H4 (cell line): Measurements from ENCODE around the gene TANC2. TPM values are rescaled to one million over a fixed set of nuclear protein-coding genes. Genes with fewer than 3 reads are reported as not detected.
"Not testable (repeated sequence)": the region's sequence is repeated elsewhere in the genome, so short reads cannot be mapped to it uniquely, and the experiment has no call there.

Source experiments
- DNase-seq: peaks from one replicate; pipeline ENCODE4 v3.0.0-alpha.2; 2015; ENCODE audit warnings: low spot score
- total RNA-seq: library from RNA; depleted of rRNA; stranded (reverse); fragments of >200 nt; shearing (Covaris generic); gene quantifications from 2 replicates; pipeline ENCODE4 v1.2.3, GENCODE V29; 2014

The TANC2 gene
- total RNA-seq, 1 experiment from 2014 or later = 3.8 TPM

DNA sequence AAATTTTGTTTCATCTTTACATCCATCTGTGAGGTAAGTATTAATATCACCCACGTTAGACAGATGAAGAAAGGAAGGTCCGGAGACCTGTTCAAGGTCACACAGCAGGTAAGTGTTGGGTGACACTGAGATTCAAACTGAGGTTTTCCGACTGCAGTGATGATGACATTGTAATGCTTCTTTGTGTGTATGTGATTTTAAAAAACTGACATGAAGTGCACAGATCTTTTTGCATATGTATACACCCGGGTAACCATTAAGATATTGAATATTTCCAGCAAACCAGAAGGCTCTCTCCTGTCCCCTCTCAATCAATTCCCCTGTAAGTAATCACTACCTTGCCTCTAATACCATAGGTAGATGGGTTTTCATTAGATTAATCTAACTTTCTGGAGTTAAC lies 1.5 kb upstream of the TANC2 start:
- no peak for DNase-seq

DNA sequence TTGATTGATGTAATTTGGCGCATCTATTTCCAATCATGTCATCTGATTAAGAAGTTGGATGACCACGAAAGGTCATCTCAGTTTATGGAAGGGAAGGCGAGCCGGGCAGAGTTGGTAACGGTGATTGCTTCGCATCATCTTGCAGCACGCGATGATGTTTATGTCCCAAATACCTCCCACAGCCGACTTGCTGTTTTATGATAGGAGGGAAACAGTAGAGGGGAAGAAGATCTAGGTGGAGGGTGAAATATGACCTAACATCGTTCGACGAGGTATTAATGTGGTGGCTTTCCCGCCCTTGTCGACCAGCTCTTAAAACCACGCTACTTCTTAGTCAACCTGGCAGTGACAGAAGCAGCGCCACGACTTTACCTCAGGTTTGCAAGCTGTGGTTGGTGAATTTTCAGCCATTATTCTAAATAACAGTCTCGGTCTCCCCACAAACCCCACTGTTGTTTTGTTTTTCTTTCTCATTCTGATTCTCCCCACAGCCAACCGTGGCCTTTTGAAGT lies 805 bp upstream of the TANC2 start:
- DNase-seq = no peak

DNA sequence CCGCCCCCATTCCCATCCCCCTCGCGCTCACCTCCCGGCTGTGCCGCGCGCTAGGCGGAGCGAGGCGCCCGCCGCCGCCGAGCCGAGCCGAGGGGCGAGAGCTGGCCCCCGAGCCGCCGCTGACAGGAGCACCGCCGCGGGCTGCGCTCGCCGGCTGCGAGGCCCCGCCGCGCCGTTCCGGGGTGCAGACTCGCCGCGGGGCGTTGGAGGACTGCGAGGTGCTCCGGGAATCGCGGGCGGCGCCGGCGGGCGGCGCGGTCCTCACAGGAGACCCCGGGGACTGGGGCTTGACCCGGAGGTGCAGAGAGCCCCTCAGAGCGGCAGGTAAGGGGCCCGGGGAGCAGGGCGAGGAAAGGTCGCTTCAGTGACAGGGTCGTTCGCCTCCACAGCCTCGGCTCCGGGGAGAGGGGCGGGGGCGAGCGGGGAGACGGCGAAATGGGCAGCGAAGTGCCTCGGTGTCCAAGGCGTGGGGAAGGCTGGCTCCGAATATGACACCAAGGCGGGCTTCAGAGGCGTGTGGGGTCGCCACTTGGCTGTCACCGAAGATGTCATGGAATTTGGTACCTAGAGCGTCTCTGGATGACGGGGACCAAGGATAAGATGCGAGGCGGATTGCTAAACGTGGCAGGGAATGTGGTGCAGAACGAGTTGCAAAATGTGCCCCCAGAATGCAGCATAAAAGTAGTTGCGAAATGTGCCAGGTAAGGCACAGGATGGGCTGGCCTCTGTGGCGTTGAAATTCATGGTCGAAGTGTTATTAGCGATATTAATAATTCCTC lies 580 bp downstream of the TANC2 start:
- DNase-seq = peak; percentile 21

DNA sequence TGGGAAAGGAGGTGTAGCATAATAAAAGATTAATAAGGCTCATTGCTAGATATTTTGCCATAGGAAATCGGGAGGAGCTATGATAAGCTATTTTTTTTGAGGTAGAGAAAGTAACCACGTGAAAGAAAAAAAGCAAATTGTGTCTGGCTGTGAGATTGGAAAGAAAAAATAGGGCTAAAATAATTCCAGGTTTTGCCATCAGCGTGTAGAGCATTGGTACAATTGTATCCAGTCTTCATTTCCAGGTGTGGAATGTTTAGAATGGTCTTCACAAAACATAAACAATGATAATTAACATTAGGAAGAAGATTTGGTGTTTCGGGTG lies 1.1 kb downstream of the TANC2 start:
- no peak for DNase-seq

DNA sequence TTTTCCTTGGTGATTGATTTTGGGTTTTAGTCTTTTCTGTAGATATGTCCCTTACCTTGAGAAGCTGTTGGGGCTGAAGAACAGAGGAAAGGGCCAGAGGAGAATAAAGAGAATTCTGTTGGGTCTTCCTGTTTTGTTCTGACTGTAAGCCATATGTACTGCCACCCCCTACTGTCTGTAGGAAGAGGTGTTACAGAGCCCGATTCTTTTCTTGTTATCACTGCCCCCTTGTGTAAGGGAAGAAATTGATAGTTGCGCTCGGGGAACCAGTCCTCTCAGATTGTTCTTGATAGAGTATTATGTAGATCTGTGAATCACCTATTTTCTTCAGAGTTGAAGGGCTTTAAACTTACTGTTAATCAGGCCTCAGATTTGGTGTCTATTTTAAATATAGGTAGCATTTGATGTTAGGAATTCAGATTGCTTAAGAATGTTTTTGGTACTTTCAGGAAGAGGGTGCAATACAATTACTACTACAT lies 2.4 kb downstream of the TANC2 start:
- DNase-seq = peak; percentile 93

DNA sequence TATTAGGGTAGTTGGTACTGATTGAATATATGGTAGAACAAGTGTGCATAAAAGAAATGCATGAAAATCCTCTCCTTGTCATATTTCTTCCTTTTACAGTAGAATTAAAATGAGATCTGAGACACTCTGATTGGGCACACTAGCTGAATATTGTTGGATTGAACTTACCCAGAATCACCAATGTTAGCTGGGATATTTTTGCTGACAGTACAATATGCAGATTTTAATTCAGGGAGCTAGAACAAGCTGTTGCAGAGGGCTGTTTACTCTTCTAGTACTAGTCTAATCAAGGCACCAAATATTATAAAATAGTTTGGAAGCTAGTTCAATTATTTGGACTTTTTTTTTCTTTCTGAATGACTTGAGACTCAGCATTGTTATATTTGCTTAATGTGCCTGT lies 4.6 kb downstream of the TANC2 start:
- DNase-seq = no peak

DNA sequence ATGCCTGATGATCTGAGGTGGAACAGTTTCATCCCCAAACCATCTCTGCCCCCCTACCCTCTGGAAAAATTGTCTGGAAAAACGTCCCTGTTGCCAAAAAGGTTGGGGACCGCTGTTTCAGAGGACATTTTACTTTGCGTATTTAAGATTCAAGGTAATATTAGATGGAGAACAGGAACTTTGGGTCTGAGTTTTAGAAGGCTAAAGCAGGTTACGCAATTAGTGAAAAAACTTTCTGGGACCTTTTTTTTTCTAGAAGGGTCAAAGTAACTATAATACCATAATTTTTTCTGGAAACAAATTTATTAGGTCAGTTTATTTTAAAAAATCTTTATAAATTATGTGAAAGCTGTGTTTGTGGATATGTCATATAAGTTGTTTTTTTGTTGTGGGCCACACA lies 5.8 kb downstream of the TANC2 start:
- no peak for DNase-seq

DNA sequence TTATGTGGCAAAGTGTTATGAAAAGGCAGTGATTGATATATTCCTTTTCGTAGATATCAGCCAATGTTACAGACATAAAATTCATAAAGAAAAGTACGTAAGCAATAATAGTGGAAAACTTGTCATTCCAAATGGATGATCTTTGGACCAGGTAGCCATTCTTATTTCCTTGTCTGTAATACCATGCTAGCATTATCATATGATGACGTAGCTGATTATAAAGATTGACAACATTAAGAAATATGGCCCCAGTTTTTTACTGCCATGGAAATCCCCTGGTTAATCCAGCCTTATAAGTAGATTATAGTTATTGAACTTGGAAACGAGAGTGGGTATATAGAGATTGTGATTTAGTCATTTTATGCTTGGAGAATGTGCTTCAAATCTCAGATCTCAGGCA lies 8.8 kb downstream of the TANC2 start:
- no peak for DNase-seq

DNA sequence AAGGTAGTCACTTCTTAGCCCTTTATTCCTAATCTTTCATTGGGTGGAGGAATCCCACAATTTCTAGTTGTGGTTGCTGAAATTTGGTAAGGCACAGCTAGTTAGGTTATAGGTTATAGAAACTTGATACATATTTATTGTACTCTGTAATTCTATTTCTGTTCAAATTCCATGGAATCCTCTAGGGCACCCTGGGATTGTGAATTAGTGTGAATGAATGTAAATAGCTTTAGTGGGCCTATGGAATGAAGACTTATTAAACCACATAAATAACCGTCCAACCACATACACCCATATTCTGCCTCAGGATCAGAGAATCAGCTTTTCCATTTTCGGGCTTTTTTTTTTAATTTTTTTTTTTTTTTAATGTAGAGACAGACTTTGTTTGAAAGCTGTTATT lies 9.2 kb downstream of the TANC2 start:
- DNase-seq = no peak

DNA sequence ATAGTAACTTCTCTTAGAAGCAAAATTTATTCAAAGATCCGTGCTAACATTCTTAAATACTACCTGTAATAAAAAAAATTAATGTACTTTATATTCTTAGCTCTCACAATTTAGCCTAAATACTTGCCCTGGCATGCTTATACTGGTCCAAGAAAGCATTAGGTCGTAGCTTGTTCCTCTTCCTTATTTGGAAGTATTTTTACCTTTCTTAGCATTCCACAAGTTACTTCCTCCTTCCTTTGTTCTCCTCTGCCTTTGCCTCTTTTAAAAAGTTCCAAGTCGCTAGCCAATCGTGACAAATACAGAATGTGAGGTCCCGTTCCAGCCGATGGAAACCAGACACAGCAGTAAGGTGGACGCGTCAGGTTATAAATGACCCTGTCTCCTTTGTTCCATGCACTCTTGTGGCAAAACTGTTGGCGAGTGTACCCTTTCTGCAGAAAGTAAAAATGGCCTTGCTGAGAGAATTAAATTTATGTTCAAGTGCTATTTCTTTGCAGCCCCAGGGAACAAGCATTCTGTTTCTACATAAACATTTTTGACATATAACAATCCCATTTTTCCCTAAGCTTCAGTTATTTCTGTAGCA lies 10.7 kb downstream of the TANC2 start:
- not testable (repeated sequence) for DNase-seq

DNA sequence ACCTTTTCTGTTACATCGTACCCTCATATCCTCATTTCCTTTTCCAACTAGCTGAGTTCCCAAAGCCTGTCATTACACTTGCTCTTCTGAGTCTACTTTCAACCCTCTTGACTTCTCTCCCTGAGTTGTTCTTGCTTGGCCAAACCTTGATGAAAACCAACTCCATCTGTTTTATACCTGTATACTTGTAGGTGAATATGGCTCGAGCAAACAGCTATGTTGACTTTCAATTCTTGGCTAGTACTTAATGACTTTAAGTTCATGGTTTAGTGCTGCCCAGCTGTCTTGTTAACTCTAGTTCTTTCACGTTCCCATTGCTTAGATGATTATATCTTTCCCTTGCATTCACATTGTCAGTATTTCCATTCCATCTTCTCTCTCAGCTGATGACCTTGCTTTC lies 14.8 kb downstream of the TANC2 start:
- DNase-seq = no peak

DNA sequence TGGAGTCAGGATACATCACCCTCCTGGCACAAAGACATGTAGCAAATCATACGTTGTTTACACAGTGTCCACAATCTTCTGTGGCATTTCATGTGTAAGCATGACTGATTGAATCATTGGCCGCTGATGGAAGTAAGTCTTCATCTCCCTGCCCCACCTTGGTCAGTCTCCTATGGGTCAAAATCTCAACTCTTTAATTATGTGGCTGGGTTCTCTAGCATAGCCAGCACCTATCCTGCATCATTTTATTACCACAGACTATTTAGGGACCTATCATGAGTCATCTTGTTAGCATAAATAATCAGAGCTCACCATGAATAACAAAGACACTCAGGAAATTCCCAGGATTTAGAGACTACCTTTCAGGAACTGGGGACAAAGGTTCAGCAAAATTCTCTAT lies 15.9 kb downstream of the TANC2 start:
- DNase-seq = no peak

DNA sequence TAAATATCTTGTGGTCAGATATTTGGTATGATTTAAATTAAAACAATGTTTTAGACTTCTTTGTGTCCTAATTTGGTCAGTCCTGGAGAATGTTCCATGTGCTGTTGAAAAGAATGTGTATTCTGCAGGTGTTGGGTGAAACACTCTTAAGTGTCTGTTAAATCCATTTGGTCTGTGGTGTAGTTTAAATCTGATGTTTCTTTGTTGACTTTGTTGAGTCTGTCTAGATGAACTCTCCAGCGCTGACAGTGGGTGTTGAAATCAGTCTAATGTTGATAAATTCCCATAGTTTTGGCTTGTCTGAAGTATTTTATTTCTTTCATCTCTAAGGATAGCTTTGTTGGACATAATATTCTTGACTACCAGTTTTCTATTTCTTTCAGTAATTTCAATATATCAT lies 18.8 kb downstream of the TANC2 start:
- no peak for DNase-seq

DNA sequence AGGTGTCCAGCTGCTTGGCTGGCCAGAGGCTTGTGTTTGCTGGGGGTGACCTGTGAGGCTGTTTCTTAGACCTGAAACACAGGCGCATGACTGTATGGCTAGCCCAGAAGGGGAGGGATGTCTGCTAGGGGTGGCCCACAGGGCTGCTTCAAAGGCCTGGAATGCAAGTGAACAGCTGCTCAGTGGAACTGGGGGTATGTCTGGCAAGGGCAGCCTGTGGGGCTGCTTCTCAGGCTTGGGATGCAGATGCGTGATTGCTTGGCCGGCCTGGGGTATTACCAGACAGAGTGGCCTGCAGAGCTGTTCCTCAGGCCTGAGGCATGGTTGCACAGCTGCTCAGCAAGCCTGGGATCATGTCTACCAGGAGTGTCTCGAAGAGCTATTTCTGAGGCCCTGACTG lies 20.5 kb downstream of the TANC2 start:
- no peak for DNase-seq

DNA sequence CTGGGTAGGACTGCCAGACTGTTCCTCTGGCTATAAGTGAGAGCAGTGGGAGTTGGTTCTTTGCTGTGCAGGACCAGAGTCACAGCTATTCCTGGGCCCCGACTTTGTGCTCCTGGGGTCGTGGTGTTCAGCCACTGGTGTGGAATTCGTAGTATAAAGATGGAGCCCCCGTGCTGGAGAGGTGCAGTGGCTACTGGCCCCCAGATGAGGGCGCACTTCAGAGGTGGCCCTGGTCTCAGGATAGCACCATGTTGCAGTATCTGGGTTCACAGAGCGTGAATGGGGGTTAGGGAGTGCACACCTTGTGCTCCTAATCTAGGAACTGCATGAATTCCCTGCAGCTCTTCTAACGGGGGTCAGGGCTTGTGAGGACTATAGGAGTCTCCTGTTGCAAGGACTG lies 21.1 kb downstream of the TANC2 start:
- no peak for DNase-seq

DNA sequence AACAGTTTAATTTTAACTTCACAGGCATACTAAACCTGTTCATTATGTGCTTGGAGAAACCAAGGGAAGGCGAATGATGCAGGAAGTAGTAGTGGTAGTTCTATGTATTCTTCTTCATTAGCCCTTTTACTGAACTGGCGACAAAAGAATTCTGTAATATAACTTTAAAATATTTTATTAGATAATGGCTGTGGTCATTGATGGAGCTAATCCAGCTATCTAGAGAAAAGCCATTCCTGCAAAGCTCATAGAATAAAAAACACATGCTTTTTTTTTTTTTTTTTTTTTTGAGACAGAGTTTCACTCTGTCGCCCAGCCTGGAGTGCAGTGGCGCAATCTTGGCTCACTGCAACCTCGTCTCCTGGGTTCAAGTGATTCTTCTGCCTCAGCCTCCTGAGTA lies 23.5 kb downstream of the TANC2 start:
- DNase-seq = no peak

DNA sequence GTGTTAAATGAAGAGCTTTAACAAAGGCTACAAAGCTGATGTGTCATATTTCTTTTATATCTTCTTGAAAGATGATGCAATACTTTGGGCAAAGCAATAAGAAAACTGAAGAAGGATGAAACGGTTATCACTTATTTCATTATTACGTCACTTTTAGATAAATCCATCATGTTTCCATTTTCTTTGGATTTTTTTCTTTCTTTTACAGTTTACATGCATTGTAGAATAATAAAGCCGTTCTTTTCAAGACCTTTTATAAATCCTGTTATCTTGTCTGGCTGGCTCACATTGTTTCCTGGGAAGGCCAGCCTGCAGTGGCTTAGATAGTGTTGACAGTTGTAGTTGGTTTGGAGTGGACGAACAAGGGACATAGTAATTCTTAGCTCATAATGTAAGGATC lies 28.9 kb downstream of the TANC2 start:
- DNase-seq = no peak

DNA sequence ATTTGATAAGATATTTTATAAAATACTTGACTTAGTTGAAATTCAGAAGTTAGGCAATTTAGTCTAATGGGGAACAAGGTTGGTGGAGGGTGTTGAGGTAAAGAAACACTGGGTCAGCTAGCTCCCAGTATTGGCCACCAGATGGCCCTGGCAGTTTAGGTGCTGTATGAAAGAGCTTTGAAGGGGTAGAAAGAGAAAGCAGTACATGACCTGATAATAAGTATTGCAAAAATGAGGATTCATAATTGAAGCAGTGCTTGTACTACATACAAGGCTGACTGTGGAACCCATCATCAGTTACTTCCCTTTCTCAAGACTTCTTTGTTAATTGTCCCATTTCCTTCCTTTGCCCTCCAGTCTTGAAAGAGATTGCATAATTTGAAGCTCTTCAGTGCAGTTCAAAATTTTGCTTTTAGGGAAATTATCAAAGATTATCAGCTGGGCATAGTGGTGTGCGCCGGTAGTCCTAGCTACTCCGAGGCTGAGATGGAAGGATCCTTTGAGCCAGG lies 29.4 kb downstream of the TANC2 start:
- DNase-seq = peak; percentile 45

DNA sequence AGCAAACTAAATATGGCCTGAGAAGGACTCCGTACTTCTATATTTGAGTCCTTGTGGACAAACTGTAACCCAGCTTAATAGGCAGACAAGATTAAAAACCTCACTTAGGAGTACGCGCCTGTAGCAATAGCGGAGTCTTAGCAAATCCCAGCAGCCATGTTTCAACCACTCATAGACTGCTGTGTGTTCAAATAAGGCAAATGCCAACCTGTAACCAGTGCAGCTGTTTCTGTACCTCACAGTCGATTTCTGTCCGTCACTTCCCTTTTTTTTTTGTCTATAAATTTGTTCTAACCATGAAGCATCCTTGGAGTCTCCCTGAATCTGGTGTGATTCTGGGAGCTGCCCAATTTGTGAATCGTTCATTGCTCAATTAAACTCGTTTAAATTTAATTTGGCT lies 30.2 kb downstream of the TANC2 start:
- DNase-seq = no peak

DNA sequence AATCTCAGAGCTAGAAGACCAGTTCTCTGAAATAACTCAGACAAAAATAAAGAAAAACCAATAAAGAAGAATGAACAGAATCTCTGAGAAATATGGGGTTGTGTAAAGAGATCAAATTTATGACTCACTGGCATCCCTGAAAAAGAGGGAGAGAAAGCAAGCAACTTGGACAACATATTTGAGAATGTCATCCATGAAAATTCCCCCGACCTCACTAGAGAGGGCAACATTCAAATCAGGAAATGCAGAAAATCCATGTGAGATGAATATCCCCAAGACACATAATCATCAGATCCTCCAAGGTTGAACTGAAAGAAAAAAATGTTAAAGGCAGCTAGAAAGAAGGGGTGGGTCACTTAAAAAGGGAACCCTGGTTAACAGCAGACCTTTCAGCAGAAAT lies 32.1 kb downstream of the TANC2 start:
- no peak for DNase-seq

DNA sequence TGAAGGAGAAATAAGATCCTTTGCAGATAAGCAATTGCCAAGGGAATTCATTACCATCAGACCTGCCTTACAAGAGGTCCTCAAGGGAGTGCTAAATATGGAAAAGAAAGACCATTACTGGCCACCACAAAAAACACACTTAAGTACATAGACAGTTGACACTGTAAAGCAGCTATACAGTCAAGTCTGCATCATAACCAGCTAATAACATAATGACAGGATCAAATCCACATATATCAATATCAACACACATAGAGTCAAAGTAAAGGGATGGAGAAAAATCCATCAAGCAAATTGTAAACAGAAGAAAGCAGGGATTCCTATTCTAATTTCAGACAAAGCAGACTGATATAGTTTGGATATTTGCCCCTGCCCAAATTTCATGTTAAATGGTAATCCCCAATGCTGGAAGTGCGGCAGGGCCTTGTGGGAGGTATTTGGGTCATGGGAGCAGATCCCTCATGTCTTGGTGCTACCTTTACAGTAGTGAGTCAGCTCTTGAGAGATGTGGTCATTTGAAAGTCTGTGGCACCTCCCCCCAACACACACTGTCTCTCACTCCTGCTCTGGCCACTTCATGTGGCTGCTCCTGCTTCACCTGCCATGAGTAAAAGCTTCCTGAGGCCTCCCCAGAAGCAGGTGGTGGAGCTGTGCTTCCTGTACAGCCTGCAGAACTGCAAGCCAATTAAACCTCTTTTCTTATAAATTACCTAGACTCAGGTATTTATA lies 32.8 kb downstream of the TANC2 start:
- DNase-seq = no peak

DNA sequence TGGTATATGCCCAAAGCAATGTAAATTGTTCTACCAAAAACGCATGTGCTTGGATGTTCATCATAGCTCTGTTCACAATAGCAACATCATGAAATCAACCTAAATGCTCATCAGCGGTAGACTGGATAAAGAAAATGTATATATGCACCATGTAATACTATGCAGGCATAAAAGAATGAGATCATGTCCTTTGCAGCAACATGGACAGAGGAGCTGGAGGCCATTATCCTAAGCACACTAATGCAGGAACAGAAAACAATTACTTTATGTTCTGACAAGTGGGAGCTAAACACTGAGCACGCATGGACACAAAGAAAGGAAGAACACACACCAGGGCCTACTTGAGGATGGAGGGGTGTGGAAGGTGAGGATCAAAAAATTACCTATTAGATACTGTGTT lies 33.7 kb downstream of the TANC2 start:
- DNase-seq = no peak
